ENCODE measurements around the gene PCDHGB2. TPM values are rescaled to one million over a fixed set of nuclear protein-coding genes. Genes with fewer than 3 reads are reported as not detected.
A peak's percentile ranks its signal among the peaks of the same experiment; 100 is the strongest.
"Not testable (repeated sequence)": the region's sequence is repeated elsewhere in the genome, so short reads cannot be mapped to it uniquely, and the experiment has no call there.

PCDHGB2 gene
- total RNA-seq, 4 donors from 2014 or later, result 2.5 to 15.3 (median 4.4) TPM

- ATAC-seq (ENCODE audit: low FRiP score), result peak; percentile 54
- TF ChIP-seq CTCF (IDR thresholded peaks at IDR 0.05), result no peak
- no peak for DNase-seq (ENCODE audit: low spot score)
Observed at GRCh38 chr5:141326088-141326854, 33.5 kb upstream of the PCDHGB2 start.

DNA sequence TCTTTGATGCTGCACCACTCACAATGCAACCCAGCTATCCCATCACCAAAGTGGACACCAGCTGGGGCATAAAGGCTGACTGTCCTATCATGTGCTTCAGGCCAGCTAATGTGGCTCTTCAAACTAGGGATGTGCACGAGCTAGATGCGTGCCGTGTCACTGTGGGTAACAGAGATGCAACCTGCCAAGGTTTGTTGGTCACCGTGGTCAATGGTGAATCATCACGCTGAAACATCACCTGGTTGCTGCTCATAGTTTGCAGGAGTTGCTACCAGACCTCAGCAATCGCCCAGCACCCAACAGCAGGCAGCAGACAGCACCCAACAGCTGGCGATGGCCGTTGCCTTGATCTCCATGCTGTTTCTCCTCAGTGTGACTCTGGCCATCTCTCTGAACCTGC, 31.6 kb upstream of the PCDHGB2 start:
- no peak for TF ChIP-seq CTCF (IDR thresholded peaks at IDR 0.05)
- no peak for ATAC-seq (ENCODE audit: low FRiP score)
- DNase-seq (ENCODE audit: low spot score), result no peak

DNA sequence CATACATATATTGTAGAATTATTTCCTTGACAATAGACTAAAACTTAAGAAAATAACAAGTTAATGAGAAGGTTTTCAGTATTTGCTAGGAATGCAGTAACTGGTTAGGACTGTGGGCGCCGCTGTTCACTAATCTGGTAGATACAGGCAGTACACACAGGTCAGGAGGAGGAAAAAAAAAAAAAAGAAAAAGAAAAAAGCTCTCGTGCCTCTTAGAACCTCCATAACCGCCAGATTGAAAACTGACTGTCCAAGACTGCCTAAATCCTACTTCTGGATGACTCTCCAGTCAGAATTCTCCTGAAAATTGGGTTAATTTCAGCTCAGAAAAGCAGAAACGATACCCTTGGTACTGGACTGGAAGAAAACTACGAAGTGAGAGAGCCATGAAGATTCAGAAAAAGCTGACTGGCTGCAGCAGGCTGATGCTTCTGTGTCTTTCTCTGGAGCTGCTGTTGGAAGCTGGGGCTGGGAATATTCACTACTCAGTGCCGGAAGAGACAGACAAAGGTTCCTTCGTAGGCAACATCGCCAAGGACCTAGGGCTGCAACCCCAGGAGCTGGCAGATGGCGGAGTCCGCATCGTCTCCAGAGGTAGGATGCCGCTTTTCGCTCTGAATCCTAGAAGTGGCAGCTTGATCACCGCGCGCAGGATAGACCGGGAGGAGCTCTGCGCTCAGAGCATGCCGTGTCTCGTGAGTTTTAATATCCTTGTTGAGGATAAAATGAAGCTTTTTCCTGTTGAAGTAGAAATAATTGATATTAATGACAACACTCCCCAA, 29.3 kb upstream of the PCDHGB2 start, which contains the start of gene PCDHGA1:
PCDHGA1 (plus strand) TSS at position 216 of the 782 bp plus-strand sequence.
- DNase-seq (ENCODE audit: low spot score) (no peak), ATAC-seq (ENCODE audit: low FRiP score) (no peak)
- TF ChIP-seq CTCF (IDR thresholded peaks at IDR 0.05), result no peak

GRCh38 chr5:141332571-141332970, 27.2 kb upstream of the PCDHGB2 start:
- not testable (repeated sequence) for ATAC-seq (ENCODE audit: low FRiP score)

DNA sequence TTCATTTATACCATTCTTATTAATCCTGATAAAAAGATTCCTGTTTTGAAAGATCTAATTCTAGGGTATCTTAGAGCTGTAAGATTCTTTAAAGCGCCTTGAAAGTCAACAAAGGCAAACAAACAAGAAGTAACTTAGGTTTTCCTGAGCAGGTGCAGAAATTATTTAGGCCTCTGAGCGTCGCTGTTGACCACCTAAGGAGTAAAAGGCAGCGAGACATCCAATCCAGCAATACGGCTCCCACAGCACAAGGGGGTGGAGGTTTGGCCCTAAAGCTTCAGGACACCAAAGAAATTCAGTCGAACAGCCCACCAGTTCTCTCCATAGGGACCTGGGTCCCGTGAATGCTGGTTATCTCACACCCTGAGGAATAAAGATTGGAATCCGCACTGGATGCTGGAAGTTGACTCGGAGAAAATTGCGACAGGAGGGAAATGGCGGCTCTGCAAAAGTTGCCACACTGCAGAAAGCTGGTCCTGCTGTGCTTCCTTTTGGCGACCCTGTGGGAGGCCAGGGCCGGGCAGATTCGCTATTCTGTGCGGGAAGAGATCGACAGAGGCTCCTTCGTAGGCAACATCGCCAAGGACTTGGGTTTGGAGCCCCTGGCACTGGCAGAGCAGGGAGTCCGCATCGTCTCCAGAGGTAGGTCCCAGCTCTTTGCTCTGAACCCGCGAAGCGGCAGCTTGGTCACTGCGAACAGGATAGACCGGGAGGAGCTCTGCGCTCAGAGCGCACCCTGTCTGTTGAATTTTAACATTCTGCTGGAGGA, 21.1 kb upstream of the PCDHGB2 start, which contains the start of gene PCDHGA2:
PCDHGA2 (plus strand) TSS at position 223 of the 769 bp plus-strand sequence.
- DNase-seq (ENCODE audit: low spot score) (no peak), ATAC-seq (ENCODE audit: low FRiP score) (no peak)
- TF ChIP-seq CTCF (IDR thresholded peaks at IDR 0.05), result no peak

More at GRCh38 chr5:141332571-141332970, 27.2 kb upstream of the PCDHGB2 start:
- not testable (repeated sequence) for DNase-seq (ENCODE audit: low spot score)

DNA sequence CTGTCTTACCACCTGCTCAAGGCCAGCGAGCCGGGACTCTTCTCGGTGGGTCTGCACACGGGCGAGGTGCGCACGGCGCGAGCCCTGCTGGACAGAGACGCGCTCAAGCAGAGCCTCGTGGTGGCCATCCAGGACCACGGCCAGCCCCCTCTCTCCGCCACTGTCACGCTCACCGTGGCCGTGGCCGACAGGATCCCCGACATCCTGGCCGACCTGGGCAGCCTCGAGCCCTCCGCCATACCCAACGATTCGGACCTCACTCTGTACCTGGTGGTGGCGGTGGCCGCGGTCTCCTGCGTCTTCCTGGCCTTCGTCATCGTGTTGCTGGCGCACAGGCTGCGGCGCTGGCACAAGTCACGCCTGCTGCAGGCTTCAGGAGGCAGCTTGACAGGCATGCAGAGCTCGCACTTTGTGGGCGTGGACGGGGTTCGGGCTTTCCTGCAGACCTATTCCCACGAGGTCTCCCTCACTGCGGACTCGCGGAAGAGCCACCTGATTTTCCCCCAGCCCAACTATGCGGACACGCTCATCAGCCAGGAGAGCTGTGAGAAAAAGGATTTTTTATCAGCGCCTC, 18.9 kb upstream of the PCDHGB2 start:
- ATAC-seq (ENCODE audit: low FRiP score); DNase-seq (ENCODE audit: low spot score): not testable (repeated sequence)

GRCh38 chr5:141342773-141343172, 17.0 kb upstream of the PCDHGB2 start:
- no peak for DNase-seq (ENCODE audit: low spot score)
- TF ChIP-seq CTCF (IDR thresholded peaks at IDR 0.05), result no peak
- no peak for ATAC-seq (ENCODE audit: low FRiP score)

All from omental fat pad (tissue), 4 donors.